GM12864 (cell line): ENCODE measurements around the gene SUMF1.
A peak's percentile ranks its signal among the peaks of the same experiment; 100 is the strongest.

Experiments
- DNase-seq: peaks from one replicate; pipeline ENCODE4 v3.0.0-alpha.2; 2011; ENCODE audit warnings: low read depth
- H3K4me3 ChIP-seq: 2 replicates; pipeline ENCODE4 v1.5.1; 2011; ENCODE audit warnings: mild to moderate bottlenecking, low read depth, low read length, control low read depth
- TF ChIP-seq, protein P1 (sequence below): IDR thresholded peaks from 2 replicates; pipeline ENCODE4 v1.5.1; 2011; ENCODE audit warnings: low read depth, mild to moderate bottlenecking, moderate library complexity, low read length, control low read depth, inconsistent platforms; ENCODE audit errors: missing control alignments

The SUMF1 gene

DNA sequence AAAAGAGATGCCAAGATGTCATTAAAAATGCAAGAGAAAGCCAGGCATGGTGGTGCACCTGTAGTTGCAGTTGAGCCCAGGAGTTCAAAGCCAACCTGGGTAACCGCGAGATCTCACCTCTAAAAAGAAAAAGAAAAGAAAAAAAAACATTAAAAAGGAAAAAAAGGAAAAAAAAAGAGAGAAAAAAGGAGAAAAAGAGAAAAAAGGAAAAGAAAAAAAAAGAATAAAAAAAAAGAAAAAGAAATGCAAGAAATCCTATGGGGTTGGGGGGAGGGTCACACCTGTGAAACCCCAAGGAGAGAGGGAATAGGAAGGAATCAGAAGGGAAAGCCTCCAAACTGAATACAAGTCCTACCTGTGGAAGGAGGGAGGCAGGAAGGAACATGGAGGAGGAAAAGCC lies 5.2 kb upstream of the SUMF1 start:
- DNase-seq = no peak
- H3K4me3 ChIP-seq = no peak overlapping the region
- TF ChIP-seq, protein P1, sequence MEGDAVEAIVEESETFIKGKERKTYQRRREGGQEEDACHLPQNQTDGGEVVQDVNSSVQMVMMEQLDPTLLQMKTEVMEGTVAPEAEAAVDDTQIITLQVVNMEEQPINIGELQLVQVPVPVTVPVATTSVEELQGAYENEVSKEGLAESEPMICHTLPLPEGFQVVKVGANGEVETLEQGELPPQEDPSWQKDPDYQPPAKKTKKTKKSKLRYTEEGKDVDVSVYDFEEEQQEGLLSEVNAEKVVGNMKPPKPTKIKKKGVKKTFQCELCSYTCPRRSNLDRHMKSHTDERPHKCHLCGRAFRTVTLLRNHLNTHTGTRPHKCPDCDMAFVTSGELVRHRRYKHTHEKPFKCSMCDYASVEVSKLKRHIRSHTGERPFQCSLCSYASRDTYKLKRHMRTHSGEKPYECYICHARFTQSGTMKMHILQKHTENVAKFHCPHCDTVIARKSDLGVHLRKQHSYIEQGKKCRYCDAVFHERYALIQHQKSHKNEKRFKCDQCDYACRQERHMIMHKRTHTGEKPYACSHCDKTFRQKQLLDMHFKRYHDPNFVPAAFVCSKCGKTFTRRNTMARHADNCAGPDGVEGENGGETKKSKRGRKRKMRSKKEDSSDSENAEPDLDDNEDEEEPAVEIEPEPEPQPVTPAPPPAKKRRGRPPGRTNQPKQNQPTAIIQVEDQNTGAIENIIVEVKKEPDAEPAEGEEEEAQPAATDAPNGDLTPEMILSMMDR = no peak

DNA sequence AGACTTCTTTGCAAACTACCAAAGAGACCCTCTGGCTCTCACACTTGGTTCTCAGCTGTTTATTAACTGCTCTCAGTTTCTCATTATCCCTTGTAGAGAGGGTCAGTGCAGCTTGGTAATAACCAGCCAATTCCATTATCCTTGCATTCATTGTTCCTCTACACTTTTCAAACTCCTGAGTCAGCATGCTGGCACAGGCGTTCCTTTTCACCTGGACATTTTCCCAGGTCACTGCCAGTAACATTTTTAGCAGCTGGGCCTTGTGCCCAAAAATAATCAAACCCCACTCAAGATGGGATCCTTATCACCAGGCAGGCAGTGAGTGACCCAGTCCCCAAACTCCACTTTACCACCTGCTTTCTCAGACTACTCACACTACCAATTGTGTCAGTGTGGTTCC lies 4.8 kb upstream of the SUMF1 start:
- no peak overlapping the region for H3K4me3 ChIP-seq
- TF ChIP-seq, protein P1 = no peak
- no peak for DNase-seq

DNA sequence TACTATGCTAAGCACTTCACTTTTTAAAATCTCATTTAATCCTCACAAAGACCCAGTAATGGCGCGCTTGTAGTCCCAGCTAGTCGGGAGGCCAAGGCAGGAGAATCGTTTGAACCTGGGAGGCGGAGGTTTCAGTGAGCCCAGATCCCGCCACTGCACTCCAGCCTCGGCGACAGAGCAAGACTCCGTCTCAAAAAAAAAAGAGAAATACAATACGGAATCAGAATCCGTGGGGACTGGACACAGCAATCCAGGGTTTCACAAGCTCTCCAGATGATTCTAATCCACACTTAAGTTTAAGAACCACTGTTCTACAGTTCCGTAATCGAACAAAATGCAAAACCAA lies 426 bp upstream of the SUMF1 start:
- TF ChIP-seq, protein P1 = no peak
- H3K4me3 ChIP-seq = peak overlapping the region; percentile 85
- DNase-seq = no peak

DNA sequence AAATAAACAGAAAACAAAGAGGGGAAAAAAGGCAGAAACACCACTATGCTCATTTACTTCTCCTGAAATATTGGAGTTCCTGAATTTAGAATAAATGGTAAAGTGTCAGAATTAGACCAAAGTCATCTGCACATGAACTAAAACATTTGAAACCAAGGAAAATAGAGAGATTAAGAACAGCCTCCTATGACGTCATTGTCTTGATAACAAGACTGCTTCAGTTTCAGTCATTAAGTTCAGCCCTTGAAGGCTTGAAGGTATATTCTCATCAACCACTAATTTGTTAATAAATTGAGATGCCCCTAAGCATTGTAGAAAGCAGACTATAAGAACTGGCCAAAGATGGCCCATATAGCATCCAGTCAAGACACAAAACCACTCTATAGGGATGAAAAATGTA lies 2.5 kb downstream of the SUMF1 start:
- no peak overlapping the region for H3K4me3 ChIP-seq
- DNase-seq = no peak
- TF ChIP-seq, protein P1 = no peak

DNA sequence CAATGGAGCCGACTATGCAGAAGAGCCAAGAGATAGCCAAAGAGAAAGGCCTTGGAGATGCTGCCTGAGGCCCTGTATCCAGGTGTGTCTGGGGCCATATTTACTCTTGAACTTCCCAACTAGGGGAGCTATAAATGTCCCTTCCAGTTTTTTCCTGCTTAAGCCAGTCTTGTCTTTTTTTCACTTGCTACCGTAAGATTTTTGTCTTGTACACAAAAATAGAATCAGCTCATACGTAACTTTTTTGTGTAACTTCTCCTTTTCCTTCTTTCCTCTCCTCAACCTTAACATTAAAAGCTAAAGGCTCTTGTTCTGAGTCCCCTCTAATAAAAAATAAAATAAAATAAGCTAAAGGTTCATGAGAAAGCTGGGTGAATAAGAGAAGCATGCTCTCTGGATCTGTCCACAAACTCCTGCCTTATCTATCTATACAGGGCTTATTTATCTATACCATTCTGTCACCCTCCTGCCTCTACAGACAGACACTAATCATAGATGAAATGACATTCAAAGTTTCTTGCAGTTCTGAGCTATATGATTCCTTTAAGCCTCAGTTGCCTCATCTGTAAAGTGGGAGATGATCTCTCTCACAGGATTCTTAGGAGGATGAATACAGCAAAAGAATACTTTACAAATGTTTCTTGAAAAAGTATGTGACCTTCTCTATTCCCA lies 4.6 kb downstream of the SUMF1 start:
- no peak overlapping the region for H3K4me3 ChIP-seq
- TF ChIP-seq, protein P1 = no peak
- DNase-seq = no peak

DNA sequence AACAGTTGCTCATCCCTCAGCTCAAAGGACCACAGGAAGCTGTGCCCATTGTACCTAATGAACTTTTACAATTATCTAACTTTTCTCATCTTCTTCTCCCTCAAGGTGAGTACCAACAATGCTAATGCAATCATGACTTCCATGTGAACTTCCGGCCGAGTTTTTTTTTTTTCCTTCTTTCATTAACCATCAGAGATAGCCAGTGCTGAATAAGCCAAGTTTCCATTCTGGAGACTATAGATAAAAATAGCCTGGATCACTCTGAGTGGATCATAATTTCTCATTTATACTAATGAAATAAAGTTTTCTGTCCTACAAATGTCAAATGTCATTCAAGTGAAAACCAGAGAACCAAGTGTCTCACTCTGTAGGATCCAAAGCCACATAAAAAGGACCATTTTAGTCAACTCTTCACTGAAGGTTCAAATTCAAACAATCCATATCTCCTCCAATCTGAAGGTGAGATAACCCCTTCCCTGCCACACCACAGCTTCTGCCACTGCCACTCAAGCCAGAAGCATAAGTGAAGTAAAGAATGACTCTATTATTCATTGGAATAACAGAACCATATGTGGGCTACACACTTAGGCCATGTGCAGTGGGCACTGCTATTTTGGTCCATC lies 5.5 kb downstream of the SUMF1 start:
- H3K4me3 ChIP-seq = no peak overlapping the region
- TF ChIP-seq, protein P1 = no peak
- DNase-seq = no peak

DNA sequence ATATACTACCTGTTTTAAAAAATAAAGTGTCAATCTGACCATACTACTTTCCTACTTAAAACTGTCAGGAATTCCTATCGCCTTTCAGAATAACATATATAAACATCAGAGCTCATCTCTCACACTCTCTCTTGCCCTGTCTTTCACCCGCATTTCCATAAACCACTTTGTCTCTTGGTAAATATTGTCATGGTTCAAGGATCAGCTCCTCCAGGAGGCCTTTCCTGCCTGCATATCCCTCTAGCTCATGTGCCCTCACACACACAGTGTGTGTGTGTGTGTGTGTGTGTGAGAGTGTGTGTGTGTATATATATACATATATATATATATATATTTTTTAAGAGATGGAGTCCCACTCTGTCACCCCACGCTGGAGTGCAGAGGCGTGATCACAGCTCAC lies 6.7 kb downstream of the SUMF1 start:
- no peak overlapping the region for H3K4me3 ChIP-seq
- DNase-seq = no peak
- TF ChIP-seq, protein P1 = no peak
